Body of pancreas (tissue), 4 donors: ENCODE measurements around the gene CADM1. TPM values are rescaled to one million over a fixed set of nuclear protein-coding genes. Genes with fewer than 3 reads are reported as not detected.

ENCODE experiments used
- ATAC-seq: fragments of 150-250 bp; one replicate; pipeline ENCODE4 v1.9.1; 2016
- DNase-seq, 4 donors: peaks; one replicate each; pipeline ENCODE4 v3.0.0-alpha.2; 2019
- H3K27ac ChIP-seq, 4 donors: fragments of 200-600 bp; sonication (generic); 1 replicate in 3 of 4; 2 replicates in 1 of 4; pipeline versions ENCODE4 v1.5.1 to v1.6.1; 2016 to 2019; ENCODE audit warnings: mild to moderate bottlenecking in 1 of 4, mixed read lengths in 1 of 4, moderate library complexity in 1 of 4
- H3K27me3 ChIP-seq, 2 donors: fragments of 200-600 bp; sonication (generic); one replicate each; pipeline ENCODE4 v1.6.0; 2016; ENCODE audit warnings: mild to moderate bottlenecking in 1 of 2
- H3K36me3 ChIP-seq, 2 donors: fragments of 200-600 bp; sonication (generic); replicated peaks in 1 of 2; 2 replicates each; pipeline ENCODE4 v1.5.1; 2016; ENCODE audit warnings: low read depth in 2 of 2; ENCODE audit not compliant: insufficient read depth in 1 of 2
- H3K4me1 ChIP-seq: fragments of 200-600 bp; sonication (generic); one replicate; pipeline ENCODE4 v1.6.0; 2016
- H3K4me3 ChIP-seq, 2 donors: fragments of 200-600 bp; sonication (generic); 1 replicate in 1 of 2; 2 replicates in 1 of 2; pipeline ENCODE4 v1.5.1; 2016 to 2019
- H3K9me3 ChIP-seq, 3 donors: fragments of 200-600 bp; sonication (generic); 1 replicate in 2 of 3; 2 replicates in 1 of 3; pipeline ENCODE4 v1.5.1; 2016
- POLR2A ChIP-seq, 3 donors: fragments of 450-650 bp; IDR thresholded peaks; one replicate each; pipeline ENCODE4 v1.6.1; 2016; ENCODE audit warnings: antibody characterized with exemption in 3 of 3, mild to moderate bottlenecking in 2 of 3
- WGBS, 2 donors: methylation state at CpG; one replicate each; pipeline ENCODE4 v1.1.5; 2017; 5-methylcytosine and 5-hydroxymethylcytosine counted together
- intact Hi-C: fragments of 100-400 bp; cut with DNase I; formaldehyde crosslinking; loops from one replicate; pipeline ENCODE4 v1.15.1; 2023
- total RNA-seq, 2 donors: library from RNA; depleted of rRNA; stranded (reverse); fragments of >200 nt; gene quantifications; one replicate each; pipeline ENCODE4 v1.1.0, GENCODE V29; 2016
- TF ChIP-seq, protein P1 (sequence below), 7 experiments: fragments of 450-650 bp in 4 of 7; fragments of 200-600 bp in 3 of 7; sonication (generic) in 3 of 7; IDR thresholded peaks; one replicate each; pipeline ENCODE4 v1.5.1; 2016 to 2019; ENCODE audit warnings: antibody characterized with exemption in 7 of 7

Gene CADM1
- total RNA-seq, 2 donors from 2014 or later: 12.5 to 13.7 TPM

DNA sequence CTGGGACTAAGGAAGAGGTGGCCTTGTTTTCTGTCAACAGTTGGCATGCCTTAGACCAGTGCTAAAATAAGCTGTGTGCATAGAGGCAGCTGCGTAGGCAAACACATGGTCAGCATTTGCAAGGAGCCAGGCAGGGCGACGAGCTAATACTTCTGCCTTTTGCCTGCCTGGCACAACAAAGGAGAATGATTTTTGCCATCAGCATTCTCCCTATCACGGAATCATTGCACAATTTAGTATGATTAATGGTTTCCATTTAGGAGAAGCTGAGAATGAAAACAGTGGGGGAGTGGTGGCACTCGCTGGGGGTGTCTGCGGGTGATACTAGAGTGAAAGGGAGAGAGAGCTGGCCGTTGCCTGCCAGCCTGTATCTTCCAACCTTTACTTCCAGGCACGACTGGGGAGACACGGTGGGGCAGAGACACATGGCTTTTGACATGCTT lies 336.0 kb downstream of the CADM1 start:
- 23 to 27% methylated on average over 9 of the region's 9 CpGs for WGBS, 2 donors
- Histone ChIP-seq H3K4me1 (no peaks in the 10 kb centered on the region), H3K27me3 (no peaks in the 10 kb centered on the region), H3K9me3 (no peaks in the 10 kb centered on the region), H3K4me3 (no peak overlapping the region), H3K27ac (no peak overlapping the region), H3K36me3 (no peaks in the 10 kb centered on the region)
- DNase-seq: peak in 2 of 4 donors; percentile 35 to 51
- intact Hi-C loops: no loop called here
- no peak for TF ChIP-seq POLR2A (IDR thresholded peaks at IDR 0.05)
- TF ChIP-seq, protein P1, sequence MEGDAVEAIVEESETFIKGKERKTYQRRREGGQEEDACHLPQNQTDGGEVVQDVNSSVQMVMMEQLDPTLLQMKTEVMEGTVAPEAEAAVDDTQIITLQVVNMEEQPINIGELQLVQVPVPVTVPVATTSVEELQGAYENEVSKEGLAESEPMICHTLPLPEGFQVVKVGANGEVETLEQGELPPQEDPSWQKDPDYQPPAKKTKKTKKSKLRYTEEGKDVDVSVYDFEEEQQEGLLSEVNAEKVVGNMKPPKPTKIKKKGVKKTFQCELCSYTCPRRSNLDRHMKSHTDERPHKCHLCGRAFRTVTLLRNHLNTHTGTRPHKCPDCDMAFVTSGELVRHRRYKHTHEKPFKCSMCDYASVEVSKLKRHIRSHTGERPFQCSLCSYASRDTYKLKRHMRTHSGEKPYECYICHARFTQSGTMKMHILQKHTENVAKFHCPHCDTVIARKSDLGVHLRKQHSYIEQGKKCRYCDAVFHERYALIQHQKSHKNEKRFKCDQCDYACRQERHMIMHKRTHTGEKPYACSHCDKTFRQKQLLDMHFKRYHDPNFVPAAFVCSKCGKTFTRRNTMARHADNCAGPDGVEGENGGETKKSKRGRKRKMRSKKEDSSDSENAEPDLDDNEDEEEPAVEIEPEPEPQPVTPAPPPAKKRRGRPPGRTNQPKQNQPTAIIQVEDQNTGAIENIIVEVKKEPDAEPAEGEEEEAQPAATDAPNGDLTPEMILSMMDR (IDR thresholded peaks at IDR 0.05): no peak
- peak; percentile 53 for ATAC-seq

DNA sequence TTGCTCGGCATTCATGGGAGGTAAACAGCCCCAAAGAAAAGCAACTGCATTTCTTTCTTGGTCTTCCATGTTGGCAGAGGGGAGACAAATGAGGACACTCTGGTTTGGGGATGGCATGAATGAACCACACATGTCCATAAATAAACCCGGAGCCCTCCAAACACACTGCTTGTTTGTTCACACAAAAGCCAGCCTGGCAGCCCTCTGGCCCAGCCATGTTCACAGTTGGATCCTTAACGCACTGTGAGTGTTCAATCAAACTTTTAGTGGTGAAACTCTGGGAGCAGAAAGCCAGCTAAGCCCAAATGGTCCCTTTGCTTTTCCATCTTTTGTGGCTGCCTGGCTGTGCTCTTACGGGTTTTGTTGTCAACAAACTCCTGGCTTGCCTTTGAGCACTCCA lies 336.8 kb downstream of the CADM1 start:
- intact Hi-C loops: no loop called here
- Histone ChIP-seq H3K4me3 (no peak overlapping the region), H3K36me3 (no peaks in the 10 kb centered on the region), H3K4me1 (no peaks in the 10 kb centered on the region), H3K27ac (no peak overlapping the region), H3K9me3 (no peaks in the 10 kb centered on the region), H3K27me3 (no peaks in the 10 kb centered on the region)
- TF ChIP-seq POLR2A (IDR thresholded peaks at IDR 0.05): no peak
- TF ChIP-seq, protein P1 (IDR thresholded peaks at IDR 0.05): no peak
- ATAC-seq (no peak), DNase-seq (no peak)
- WGBS, 2 donors: 61 to 79% methylated on average over 4 of the region's 4 CpGs

DNA sequence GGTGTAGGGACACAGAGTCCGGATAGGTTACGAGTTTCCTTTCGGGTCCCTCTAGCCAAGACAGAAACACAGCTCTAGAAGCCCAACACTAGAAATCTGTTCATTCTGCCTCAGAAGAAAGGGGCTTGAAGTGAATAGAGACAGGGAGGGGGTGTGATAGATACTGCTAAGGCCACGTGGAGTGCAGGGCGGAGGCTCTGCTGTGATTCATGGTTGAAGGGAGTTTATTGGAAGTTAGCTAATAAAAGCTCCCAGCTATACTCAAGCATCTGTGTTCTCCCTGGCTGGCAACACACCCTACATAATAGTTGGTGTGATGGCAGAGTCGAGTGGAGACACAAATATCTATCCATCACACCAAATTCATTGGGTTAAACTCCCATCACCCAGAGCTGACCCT lies 337.4 kb downstream of the CADM1 start:
- no peaks in the 10 kb centered on the region for H3K9me3 ChIP-seq
- H3K36me3 ChIP-seq: no peaks in the 10 kb centered on the region
- 64 to 66% methylated on average over 6 of the region's 6 CpGs for WGBS, 2 donors
- H3K4me3 ChIP-seq: no peak overlapping the region
- no peaks in the 10 kb centered on the region for H3K27me3 ChIP-seq
- ATAC-seq: no peak
- TF ChIP-seq POLR2A (IDR thresholded peaks at IDR 0.05): no peak
- TF ChIP-seq, protein P1 (IDR thresholded peaks at IDR 0.05): no peak
- no peak for DNase-seq
- no peak overlapping the region for H3K27ac ChIP-seq
- H3K4me1 ChIP-seq: no peaks in the 10 kb centered on the region
- intact Hi-C loops: no loop called here

DNA sequence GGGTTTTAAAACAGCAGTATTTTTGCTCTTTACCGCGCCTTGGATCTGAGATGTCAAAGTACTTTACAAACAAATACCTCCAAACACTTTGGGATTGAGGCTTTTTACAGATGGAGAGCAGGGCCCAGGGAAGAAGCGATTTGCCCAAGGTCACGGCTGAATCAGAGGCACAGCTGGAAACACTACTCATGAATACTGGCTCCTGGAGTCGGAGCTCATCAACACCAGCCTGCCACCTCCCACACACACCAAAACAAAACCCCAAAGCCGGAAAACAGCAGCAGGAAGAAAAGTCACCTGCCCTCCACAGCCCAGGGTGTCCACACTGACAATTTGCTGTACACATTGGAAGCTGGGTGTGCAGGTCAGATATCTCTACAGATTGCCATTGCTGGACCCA lies 339.4 kb downstream of the CADM1 start:
- no peak for DNase-seq
- intact Hi-C loops: no loop called here

GRCh38 chr11:115162919-115163318 lies 341.3 kb downstream of the CADM1 start:
- no peaks in the 10 kb centered on the region for H3K36me3 ChIP-seq
- no peaks in the 10 kb centered on the region for H3K27me3 ChIP-seq
- no peak for DNase-seq
- no peaks in the 10 kb centered on the region for H3K4me1 ChIP-seq
- no peak for ATAC-seq
- H3K9me3 ChIP-seq: no peaks in the 10 kb centered on the region
- intact Hi-C loops: no loop called here
- H3K27ac ChIP-seq: no peak overlapping the region
- TF ChIP-seq, protein P1 (IDR thresholded peaks at IDR 0.05): no peak
- TF ChIP-seq POLR2A (IDR thresholded peaks at IDR 0.05): no peak
- H3K4me3 ChIP-seq: no peak overlapping the region
- WGBS, 2 donors: 57 to 60% methylated on average over 2 of the region's 2 CpGs

More for the DNA sequence above, 339.4 kb downstream of the CADM1 start:
- H3K36me3 ChIP-seq: no peaks in the 10 kb centered on the region
- H3K27me3 ChIP-seq: no peaks in the 10 kb centered on the region
- 24 to 42% methylated on average over 6 of the region's 6 CpGs for WGBS, 2 donors
- no peaks in the 10 kb centered on the region for H3K4me1 ChIP-seq
- no peak overlapping the region for H3K4me3 ChIP-seq
- no peak overlapping the region for H3K27ac ChIP-seq
- ATAC-seq: no peak
- no peaks in the 10 kb centered on the region for H3K9me3 ChIP-seq
- no peak for TF ChIP-seq POLR2A (IDR thresholded peaks at IDR 0.05)
- TF ChIP-seq, protein P1 (IDR thresholded peaks at IDR 0.05): no peak
